CD4-positive, alpha-beta T cell treated with Interleukin-6 for 4 hours (primary cell): ENCODE data around the gene DUSP11.

ENCODE experiments used
- DNase-seq: peaks from one replicate; pipeline ENCODE4 v3.0.0-alpha.2; 2020; ENCODE audit warnings: mixed read lengths

The DUSP11 gene

GRCh38 chr2:73716543-73717250 lies 63.2 kb downstream of the DUSP11 start:
- DNase-seq: no peak

- DNase-seq: no peak
Observed at GRCh38 chr2:73714091-73714490, 65.8 kb downstream of the DUSP11 start.
